Left forelimb (tissue), 1 donor: ENCODE measurements around the gene TECPR1.
A peak's percentile ranks its signal among the peaks of the same experiment; 100 is the strongest.

Experiments used
- DNase-seq: peaks from one replicate; pipeline ENCODE4 v3.0.0-alpha.2; 2018; ENCODE audit warnings: low spot score

The TECPR1 gene, protein sequence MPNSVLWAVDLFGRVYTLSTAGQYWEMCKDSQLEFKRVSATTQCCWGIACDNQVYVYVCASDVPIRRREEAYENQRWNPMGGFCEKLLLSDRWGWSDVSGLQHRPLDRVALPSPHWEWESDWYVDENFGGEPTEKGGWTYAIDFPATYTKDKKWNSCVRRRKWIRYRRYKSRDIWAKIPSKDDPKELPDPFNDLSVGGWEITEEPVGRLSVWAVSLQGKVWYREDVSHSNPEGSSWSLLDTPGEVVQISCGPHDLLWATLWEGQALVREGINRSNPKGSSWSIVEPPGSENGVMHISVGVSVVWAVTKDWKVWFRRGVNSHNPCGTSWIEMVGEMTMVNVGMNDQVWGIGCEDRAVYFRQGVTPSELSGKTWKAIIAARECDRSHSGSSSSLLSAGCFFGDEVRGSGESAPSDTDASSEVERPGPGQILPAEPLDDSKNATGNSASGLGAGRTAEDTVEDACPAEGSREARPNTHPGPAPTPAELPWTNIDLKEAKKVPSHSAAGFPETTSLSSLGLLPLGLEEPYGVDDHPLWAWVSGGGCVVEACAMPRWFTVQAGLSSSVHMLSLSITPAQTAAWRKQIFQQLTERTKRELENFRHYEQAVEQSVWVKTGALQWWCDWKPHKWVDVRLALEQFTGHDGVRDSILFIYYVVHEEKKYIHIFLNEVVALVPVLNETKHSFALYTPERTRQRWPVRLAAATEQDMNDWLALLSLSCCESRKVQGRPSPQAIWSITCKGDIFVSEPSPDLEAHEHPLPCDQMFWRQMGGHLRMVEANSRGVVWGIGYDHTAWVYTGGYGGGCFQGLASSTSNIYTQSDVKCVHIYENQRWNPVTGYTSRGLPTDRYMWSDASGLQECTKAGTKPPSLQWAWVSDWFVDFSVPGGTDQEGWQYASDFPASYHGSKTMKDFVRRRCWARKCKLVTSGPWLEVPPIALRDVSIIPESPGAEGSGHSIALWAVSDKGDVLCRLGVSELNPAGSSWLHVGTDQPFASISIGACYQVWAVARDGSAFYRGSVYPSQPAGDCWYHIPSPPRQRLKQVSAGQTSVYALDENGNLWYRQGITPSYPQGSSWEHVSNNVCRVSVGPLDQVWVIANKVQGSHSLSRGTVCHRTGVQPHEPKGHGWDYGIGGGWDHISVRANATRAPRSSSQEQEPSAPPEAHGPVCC

DNA sequence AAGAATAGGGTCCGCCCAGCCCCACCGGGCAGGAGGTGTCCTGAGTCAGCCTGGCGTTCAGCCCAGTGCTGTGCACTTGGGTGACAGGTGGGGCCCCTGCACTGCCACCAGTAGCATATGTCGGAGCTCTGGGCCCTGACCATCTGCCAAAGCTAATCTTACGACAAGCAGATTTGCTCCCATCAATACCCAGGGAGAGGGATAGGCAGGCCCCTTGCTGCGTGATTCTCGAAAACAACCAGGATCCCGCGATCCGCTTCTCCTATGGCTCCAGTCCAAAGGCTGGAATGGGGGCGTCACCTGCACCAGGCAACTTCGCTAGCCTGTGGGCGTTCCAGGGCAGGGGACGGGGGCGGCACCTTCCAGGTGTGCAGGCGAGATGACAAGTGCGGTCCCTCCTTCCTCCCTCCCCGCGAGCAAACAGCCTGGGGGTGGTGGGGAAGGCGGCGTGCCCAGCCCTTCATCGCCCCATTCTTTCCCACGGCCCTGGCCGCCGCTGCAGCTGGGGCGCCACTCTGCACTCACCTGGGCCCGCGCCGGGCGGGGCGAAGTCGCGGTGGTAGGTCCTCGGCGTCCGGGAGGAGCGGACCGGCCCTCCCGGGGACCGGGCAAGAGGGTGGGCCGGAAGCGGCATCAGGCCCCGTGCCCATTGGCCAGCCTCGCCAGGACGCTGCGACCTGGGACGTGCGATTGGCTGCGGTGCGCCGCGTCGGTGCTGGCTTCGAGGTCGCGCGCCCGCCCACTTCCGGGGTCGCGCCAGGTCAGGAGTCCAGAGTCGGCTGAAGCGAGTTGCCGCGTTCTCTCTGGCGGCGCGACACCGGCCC lies at the start of gene TECPR1:
TECPR1 (minus strand) TSS at position 632 of the 824 bp plus-strand sequence. CDS start 6,086 bp downstream, outside the sequence.
- peak; percentile 95 for DNase-seq

DNA sequence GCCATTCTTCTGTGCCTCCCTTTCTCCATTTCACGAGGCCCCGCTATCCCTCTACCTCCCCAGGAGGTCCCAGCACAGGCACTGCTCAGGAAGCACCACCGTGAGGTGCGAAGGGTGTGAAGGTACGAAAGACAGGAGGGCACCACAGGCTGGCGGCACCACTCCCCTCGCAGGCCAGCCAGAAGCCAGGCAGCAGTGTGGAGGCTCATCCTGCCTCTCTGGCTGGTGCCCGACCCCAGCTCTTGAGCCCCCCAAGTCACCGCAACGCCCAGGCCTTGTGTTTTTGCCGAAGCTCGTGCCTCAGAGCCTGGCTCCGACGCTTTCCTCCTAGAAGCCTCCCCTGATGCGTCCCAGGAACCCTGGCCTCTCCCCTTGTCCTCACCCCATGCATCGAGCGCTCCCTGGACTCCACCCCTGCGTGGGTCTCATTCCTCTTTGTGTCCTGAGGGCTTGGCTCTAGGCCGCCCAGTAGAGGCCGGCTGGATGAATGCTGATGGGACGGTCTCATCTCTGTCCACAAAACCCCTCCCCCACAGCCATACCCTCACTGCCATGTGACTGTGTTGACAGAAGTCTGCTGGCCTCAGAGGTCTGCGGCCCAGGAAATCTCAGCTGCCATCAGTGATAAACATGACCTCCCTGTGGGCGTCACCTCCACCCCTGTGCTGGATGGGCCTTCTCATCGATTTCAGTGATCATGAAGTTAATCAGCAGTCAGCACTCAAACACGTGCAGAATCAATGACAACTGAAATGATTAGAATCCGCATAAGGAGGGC lies 48.8 kb upstream of the TECPR1 start:
- DNase-seq = no peak

DNA sequence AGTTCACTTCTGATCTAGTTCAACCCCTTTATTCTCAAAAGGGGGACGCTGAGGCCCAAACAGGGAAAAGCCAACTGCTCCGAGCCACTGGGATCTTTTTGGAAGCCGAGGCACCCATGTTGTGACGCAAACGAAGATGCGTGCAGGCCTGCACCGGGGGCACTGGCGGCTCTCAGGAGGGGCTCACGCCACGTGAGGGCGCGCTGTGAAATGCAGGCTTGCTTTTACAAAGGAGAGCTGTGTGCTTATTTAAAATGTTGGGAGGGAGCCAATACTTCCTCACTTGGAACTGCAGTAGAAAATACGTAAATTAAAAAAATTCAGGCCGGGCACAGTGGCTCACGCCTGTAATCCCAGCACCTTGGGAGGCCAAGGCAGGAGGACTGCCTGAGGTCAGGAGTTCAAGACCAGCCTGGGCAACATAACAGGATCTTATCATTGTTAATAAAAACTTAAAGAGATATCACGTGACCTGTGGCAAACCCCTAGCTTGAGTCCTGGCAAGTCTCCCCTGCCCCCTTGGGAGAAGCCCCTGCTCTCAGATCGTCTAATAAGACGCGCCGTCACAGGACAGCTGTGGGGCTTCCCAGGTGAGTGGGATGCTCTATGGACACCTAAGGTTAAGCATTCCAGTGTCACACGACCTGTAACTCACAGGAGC lies 45.7 kb upstream of the TECPR1 start:
- DNase-seq = no peak

DNA sequence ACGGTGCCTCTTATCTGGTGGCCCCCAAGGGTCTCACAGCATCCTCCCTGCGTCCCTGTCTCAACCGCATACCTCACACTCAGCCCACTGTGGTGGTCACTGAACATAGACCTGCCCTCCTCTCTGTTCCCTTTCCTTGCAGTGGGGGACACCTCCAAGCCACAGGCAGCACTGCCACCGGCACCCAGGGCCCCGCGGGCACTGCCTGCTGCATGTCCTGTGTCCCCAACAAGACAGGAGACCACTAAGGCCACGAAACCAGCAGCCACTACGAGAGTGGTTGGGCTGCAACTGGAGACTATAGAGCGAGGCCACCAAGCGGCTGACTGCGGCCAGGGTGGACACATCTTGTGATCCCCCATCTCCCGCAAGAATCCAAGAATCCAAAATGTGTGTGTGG lies 44.8 kb upstream of the TECPR1 start:
- no peak for DNase-seq

DNA sequence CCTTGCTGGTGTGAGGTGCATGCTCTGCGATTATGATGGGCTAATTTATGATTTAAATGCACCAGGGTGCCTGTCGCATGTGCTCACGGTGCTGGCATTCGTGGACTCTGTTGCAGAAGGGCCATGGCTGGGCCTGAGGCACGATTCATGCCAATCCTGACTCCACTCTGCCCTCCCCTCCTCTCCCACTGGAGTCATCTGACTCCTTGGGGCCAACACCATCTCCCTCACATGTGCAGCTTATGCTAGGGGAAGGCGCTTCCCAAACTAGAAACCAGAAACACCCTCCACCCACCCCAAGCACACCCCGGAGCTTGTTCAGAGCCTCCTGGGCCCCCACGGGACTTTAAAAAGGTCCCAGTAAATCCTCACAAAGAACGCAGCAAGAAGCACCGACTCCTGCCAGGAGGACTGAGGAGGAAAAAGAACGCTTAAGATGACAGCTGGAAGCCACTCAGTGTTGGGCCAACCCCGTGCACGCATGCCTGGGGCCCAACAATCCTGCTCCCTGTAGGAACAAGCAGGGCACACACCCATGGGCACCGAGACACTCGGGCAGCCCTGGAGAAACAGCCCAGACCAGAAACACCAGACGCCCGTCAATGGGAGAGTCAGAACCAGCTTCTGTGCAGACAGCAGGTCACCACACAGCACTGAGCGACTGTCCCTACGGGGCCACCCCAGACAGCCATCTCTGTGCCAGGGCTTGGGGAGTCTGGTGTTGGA lies 43.6 kb upstream of the TECPR1 start:
- no peak for DNase-seq

DNA sequence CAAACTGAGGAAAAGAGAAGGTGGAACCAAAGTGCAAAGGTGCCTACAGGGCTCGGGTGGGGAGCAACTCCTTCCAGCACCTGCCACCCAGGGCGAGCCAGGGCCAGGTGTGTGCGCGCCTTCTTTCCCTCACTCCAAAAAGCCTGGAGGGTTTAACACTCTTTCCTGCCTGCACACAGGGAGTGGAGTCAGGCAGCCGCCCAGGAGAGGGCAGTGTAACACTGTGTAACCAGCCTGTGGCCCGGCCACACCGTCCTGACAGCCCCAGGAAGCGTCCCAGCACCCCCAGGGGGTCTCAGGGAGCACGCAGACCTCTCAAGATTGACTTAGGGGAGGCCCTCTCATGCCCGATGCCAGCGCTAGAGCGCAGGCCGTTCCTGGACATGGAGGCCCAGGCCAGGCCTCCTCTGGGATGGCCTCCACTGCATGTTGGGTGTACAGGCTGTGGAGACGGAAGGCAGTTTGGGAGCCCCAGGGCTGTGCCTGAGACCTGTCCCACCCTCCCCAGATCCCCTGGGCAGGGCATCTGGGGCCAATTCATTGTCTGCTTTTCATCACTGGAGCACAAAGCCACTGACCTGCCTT lies 42.9 kb upstream of the TECPR1 start:
- DNase-seq = no peak

DNA sequence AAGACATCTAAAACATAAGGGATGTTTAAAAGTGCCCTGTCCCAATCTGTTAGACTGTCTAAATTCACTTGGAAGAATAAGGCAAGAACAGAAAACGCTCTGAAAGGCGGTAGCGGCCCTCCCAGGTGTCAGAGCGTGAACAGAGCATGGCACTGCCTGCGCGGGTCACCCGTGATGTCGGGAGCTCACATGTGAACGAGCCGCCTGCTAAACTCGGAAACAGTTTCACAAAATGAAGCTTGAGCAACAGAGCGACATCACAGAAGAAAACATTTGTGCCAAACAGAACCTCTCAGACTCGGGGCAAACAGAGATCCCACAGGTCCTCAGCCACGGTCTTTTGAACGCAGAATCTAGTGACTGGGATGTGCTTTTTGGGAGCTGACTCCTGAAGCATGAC lies 42.3 kb upstream of the TECPR1 start:
- DNase-seq = no peak

DNA sequence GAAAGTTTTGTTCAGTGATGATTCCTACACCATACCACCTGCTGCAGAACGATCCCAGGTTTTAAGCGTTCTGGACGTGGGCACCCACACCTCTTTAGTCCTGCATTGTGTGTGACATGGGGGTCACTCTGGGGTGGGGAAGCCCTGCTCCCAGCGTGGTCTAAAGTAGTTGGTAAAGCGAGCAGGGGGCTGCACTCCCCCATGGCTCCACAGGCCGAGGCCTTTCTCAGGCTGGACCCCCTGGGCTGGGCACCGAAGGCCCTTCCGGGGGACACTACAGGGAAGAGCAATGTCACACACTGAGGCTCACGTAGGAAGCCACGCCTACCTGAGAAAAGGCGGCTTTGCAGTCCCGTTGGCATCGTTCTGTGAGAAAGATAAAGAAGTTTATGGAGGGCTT lies 41.7 kb upstream of the TECPR1 start:
- DNase-seq = no peak

DNA sequence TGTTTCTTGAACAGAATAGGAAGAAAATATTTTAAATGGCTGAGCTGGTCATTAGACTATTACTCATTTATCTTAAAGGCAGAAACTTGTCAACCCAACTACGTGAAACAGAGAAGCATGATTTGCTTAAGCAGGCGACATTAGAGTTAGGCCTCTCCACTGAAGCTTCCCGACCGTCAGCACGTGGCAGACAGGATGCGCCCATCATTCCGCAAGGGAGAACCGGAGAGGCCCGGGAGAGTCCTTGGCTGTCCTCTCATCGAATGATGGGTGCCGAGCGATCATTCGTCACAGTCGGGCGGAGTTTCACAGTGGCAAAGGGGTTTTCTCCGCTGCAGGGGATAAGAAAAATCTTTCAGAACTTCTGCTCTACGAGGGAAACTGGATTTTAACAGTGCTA lies 41.2 kb upstream of the TECPR1 start:
- no peak for DNase-seq

DNA sequence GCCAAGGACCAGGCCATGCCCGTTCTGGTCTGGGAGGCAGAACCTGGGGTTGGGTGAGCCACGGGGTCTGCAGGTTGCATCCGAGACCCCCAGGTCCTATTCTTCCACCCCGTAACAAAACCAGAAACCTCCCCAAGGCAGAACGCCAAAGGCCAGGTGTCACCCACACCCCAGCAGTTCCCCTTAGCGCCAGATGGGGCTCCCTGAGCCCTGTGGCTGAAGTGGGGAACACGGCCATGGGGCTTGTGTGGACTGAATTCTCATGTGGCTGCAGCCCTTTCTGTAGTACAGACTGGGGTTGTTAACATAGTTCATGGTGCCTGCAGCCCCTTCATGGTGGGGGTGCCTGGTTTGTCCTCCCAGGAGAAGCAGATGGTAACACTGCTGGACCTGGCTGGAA lies 39.7 kb upstream of the TECPR1 start:
- no peak for DNase-seq

DNA sequence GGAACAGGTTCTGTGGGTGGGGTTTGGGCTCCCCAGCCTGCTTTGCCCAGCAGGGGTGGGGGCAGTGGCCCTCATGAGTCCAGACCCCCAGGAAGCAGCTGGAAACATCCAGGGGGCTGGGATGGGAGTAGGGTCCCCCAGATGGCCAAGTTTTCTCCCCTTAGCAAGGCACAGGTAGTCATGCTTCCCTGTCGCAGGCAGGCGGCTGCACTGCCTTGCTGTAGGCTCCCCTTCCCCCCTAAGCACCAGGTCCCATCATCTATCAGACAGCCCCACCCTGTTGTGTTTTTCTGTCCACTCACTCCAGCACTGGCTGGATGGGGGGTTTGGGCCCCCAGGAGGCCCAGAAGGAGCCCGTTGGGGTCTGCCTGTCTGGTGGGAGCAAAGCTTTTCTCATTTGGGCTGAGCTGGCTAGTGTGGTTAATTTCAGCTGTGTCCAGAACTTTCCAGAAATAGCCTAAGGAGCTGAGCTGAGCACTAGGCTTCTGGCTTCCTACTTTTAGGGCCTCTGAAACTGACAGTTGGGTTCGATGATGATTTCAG lies 37.4 kb upstream of the TECPR1 start:
- DNase-seq = no peak

DNA sequence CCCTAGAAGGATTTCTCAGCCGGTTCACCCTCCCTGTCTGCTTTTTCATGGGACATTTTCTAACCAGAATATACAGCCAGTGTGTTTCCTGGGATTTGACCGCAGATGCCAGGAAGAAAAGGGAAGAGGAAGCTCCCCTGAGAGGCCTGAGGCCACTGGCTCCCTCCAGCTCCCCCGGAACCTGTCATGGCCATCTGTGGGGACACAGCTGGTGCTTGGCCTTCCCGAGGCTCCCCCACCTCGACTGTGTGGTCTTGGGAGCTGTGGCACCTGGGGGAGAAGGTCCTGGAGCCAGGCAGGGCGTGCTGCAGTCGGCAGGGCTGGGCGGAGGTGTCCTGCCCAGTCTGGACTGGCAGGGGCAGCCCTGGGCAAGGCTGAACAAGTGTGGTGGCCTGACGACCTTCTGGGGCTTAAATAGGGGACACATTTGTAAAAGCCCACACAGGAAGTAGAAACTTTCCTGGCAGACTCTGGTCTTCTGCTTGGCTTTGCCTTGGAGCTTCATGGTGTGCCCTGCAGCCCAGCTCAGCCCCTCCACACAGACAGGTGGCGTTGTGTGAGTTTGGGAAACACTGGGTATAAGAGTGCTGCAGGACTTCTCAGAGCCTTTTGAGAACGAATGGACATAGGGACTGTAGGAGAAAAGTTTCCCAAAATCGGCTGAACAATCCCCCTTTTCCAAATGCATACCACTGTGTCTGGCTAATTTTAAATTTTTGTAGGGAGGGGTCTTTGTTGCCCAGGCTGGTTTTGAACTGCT lies 36.2 kb upstream of the TECPR1 start:
- DNase-seq = no peak

DNA sequence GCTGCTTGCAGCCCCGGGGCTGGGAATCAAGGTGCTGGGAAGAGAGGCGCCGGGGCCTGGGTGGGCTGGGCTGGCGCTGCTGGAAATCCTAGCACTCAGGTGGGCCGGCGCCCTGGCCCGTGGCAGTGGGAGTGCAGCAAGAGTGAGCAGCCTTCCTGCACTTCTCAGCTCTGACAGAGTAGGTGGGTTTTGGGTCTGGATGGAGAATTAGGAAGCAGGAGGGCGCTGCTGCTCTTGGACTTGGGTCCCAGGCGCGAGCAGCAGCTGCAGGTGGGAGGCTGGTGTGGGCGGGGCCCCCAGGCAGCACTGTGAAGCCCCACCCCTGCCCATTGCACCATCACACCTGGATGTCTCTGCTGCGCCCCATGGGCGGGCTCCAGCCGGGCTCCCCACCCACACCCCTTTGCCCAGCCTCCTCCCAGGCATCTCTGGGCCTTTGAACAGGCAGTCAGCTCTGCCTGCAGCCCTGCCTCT lies 35.5 kb upstream of the TECPR1 start:
- no peak for DNase-seq

DNA sequence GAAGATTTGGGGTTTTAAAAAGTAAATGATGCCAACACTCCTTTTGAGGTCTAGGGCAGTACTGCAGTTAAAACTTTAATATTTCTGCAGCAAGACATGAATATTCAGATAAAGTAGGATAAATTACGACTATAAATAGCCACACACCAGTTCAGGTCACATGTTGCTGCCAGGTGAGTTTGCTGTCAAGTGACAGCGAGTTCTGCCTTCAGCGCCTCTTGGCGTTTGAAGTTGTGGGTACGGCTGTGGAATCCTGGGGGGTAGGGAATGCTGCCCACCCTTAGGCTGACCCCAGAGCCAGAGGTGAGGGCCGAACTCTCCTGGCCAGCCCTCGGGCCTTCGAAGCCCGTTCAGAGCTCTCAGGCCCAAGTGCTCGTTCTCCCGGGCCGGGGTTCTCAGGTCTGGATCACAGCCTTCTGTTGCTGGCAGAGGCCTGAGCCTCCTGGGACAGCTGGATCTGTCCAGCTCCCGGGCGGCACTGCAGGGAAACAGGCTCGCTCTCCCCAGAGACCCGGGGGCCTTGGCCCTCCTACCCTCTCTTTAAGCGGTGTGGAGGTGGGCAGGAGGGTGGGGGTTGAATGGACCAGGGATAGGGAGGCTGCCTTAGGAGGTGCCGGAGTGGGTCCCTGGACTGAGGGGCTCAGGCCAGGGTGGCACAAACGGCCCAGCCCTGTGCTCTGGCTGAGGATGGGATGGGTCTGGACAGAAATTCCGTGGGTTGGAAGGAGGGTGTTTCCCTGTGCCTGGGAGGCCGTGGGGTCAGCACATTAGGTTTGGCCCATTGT lies 34.9 kb upstream of the TECPR1 start:
- DNase-seq = no peak

DNA sequence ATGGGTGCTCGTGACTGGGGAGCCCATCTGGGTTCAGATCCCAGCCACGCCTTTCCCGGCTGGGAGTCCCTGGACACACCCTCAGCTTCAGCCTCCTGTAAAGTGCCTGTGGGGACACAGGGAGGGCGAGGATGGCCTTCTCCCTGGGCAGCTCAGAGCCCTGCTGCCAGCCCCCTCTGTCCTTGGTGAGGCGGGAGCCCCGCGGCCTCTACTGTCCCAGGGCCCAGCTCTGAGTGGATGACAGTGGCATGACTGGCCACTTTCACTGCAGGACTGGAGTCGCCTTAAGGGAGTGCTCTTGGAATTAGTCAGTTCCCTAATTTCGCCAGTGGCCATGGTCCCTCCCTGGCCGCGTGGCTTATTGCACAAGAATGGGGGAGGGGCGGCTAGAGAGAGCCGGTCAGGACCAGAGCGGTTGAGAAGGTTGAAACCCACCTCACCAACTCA lies 34.1 kb upstream of the TECPR1 start:
- no peak for DNase-seq

DNA sequence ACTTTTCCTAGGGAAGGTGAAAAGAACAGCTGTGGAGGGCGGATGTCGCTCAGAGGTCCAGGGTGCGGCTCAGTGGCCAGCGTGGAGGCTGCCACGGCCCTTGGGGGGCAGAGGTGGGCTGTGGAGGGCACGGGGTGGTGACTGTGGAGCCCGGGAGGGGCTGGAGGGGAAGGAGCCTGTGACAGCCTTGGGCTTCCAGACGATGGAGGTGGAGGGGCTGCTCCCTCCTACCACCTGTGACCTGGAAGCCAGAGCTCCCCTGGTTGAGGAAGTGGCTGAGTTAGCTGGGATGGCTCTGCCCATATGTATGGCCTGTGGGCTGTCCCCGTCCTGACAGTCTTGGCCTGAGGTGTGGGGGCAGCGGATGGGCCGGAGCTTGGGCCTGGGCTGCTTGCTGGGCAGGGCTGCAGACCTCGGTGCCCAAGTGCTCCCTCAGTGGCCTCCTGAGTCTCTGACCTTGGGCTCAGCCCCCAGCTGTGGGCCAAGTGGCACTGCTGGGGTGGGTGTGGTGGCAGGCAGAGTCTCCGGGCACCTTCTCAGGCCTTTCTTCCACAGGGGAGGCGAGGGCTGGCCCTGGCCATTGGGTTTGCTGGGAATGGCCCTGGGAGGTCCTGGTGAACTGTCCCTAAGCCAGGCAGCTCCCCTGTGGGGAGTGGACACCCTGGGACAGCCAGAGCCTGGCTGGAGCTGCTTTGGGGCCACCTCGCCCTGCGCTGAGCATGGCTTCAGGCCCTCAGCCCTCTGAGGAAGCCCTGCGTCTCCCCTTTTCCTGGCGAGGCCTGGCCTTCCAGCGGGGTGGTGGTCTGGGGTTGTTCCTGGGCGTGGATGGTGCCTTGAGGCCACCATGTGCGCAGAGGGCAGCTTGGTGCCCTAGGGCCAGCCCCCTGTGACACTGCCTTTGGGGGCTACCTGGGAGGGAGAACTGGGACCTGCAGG lies 33.4 kb upstream of the TECPR1 start:
- no peak for DNase-seq
